Uterus (tissue), 2 donors: ENCODE results near the gene GPR183.

Experiments
- CTCF ChIP-seq, 4 experiments: fragments of 200-600 bp in 2 of 4; fragments of 450-650 bp in 2 of 4; sonication (generic) in 2 of 4; IDR thresholded peaks; one replicate each; pipeline ENCODE4 v1.5.1; 2016 to 2019; ENCODE audit warnings: antibody characterized with exemption in 4 of 4, mild to moderate bottlenecking in 2 of 4, moderate library complexity in 1 of 4
- POLR2A ChIP-seq, 2 donors: fragments of 450-650 bp; IDR thresholded peaks; one replicate each; pipeline ENCODE4 v1.6.1; 2016; ENCODE audit warnings: antibody characterized with exemption in 2 of 2, mild to moderate bottlenecking in 1 of 2, moderate library complexity in 1 of 2

- no peak for TF ChIP-seq CTCF (IDR thresholded peaks at IDR 0.05)
- TF ChIP-seq POLR2A (IDR thresholded peaks at IDR 0.05): no peak
These were observed 20.6 kb upstream of the GPR183 start for GRCh38 chr13:99327761-99328160.
